ENCODE data around the gene RRM2. TPM values are rescaled to one million over a fixed set of nuclear protein-coding genes. Genes with fewer than 3 reads are reported as not detected.
A peak's percentile ranks its signal among the peaks of the same experiment; 100 is the strongest.

RRM2 gene
- total RNA-seq, 1 donor from 2014 or later = 1.8 TPM

DNA sequence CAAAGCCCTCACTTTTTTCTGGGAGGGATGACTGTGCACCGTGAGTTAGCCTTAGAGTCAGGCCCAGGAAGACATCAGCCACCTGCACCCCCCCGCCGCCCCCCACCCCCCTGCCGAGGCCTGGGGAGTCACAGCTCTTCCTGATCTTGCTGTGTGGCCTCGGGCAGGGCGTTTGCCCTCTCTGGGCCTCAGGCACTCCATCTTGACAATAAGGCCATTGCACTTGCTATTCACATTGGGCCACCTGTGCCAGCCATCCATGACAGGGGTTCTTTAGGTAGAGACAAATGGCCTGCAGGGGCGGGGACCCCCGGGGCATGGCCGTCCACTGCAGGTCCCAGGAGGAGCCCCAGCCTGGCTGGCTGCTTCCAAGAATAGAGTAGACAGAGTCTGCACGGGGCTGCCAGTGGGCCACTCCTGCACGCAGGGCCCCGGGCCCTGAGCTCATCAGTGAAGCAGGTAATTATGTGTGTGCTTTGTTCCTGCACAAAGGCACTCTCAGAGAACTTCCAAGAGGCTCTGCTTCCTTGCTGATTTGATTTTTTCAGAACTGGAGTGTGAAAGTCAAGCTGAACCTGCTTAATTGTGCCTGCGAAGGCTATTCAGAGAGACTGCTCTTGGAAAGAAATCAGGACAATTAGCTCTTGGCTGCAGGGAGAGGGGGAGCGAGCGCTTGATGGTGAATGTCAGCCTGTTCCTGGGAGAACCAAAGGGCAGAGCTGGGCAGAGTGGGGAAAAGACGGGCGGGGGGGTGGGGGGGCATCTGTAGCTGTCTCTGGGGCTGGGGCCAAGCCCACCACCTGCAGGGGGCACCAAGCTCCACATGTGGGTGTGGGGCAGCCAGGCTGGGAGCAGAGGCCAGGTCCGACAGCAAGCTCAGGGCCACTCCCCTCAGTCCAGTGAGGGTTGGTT, 40.3 kb downstream of the RRM2 start:
- Histone ChIP-seq H3K27me3 (ENCODE audit: control insufficient read depth, insufficient read depth, low read length) (no peaks in the 10 kb centered on the region), H3K36me3 (ENCODE audit: control insufficient read depth, insufficient read depth, low read length) (no peaks in the 10 kb centered on the region), H3K4me3 (ENCODE audit: low read depth, low read length) (no peak overlapping the region)
- FAIRE-seq (no peak), DNase-seq (ENCODE audit: low read depth) (no peak)
- TF ChIP-seq, protein P1, sequence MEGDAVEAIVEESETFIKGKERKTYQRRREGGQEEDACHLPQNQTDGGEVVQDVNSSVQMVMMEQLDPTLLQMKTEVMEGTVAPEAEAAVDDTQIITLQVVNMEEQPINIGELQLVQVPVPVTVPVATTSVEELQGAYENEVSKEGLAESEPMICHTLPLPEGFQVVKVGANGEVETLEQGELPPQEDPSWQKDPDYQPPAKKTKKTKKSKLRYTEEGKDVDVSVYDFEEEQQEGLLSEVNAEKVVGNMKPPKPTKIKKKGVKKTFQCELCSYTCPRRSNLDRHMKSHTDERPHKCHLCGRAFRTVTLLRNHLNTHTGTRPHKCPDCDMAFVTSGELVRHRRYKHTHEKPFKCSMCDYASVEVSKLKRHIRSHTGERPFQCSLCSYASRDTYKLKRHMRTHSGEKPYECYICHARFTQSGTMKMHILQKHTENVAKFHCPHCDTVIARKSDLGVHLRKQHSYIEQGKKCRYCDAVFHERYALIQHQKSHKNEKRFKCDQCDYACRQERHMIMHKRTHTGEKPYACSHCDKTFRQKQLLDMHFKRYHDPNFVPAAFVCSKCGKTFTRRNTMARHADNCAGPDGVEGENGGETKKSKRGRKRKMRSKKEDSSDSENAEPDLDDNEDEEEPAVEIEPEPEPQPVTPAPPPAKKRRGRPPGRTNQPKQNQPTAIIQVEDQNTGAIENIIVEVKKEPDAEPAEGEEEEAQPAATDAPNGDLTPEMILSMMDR (IDR thresholded peaks at IDR 0.05; ENCODE audit: insufficient read depth, low read length, severe bottlenecking) = peak; percentile 2

DNA sequence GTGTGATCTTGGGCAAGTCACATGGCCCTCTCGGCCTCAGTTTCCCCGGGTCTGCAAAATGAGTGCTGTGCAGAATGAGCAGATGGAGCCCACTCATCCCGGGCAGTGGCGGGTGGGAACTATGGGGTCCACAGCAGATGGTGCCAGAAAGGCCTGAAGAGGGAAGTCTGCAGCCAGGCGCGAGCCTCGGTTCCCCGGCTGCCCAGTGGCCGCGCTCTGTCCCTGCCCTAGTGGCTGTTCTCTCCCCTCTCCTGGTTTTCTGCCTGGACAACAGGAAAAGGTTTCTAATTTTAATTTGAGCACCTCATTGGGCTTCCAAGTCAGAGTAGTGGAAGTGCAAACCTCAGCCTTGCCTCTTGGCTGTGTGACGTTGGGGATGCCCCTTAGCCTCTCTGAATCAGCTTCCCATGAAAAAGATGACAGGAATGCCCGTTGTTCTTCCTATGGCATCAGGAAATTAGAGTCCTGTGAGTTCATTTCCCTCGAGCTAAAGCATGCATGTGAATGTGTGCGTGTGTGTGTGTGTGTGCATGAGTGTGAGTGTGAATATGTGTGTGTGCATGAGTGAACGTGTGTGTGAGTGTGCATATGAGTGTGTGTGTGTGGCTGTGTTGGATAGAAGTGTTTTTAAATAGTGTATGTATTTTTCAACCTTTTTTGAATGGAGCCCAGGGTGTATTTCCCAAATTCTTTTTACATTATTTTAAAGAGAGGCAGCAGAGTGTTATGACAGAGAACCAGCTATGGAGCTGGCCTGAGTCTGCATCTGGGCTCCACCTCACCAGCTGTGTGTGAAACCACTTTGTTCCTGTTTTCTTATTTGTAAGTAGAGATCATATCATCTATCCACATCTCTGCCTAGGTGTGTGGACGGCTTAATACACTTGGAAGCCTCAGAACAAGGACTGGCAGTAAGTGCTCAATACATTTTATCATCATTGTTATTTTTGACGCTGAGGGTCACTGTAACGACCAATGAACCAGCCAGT, 41.3 kb downstream of the RRM2 start:
- H3K4me3 ChIP-seq (ENCODE audit: low read depth, low read length) = no peak overlapping the region
- no peaks in the 10 kb centered on the region for H3K36me3 ChIP-seq (ENCODE audit: control insufficient read depth, insufficient read depth, low read length)
- no peaks in the 10 kb centered on the region for H3K27me3 ChIP-seq (ENCODE audit: control insufficient read depth, insufficient read depth, low read length)
- FAIRE-seq (no peak), DNase-seq (ENCODE audit: low read depth) (peak; percentile 22)
- TF ChIP-seq, protein P1 (IDR thresholded peaks at IDR 0.05; ENCODE audit: insufficient read depth, low read length, severe bottlenecking) = no peak

DNA sequence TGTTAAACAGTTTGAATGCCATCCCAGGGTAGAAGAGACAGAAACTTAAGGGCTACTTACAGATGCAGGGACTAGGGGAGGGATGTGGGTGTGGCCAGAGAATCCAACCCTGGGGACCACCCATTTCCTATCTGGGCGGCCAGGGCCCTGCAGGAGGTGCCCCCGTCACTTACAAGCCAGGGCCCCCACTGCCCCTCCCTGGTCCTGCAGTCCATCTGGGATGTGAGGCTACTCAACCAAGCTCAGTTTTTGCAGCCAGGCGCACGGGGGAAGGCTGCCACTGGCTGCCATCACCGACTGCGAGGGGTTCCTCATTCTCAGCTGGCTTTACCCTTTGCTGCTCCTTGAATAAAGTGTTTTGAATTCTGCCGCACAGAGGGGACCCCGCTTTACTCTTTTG, 42.1 kb downstream of the RRM2 start:
- H3K27me3 ChIP-seq (ENCODE audit: control insufficient read depth, insufficient read depth, low read length) = no peaks in the 10 kb centered on the region
- TF ChIP-seq, protein P1 (IDR thresholded peaks at IDR 0.05; ENCODE audit: insufficient read depth, low read length, severe bottlenecking) = no peak
- DNase-seq (ENCODE audit: low read depth) = no peak
- no peak overlapping the region for H3K4me3 ChIP-seq (ENCODE audit: low read depth, low read length)
- no peaks in the 10 kb centered on the region for H3K36me3 ChIP-seq (ENCODE audit: control insufficient read depth, insufficient read depth, low read length)
- FAIRE-seq = no peak

DNA sequence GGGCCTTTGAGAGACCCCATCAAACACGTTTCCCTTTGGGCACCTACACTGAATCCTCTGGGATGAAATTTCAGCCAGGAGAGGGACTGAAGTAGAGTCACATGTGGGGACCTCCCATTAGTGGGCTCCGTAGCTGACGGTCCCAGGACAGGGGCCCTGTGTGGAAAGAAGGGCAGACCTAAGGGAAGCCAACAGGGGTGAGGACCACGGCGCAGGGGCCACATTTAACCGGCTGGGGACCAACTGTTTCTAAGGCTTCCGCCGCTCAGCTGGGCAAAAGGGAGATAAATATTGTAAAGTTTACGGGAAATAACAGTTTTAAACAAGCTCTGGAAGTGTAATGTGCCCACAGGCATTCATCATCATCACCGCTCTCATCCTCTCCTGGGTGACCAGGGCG, 42.7 kb downstream of the RRM2 start:
- Histone ChIP-seq H3K36me3 (ENCODE audit: control insufficient read depth, insufficient read depth, low read length) (no peaks in the 10 kb centered on the region), H3K27me3 (ENCODE audit: control insufficient read depth, insufficient read depth, low read length) (no peaks in the 10 kb centered on the region), H3K4me3 (ENCODE audit: low read depth, low read length) (no peak overlapping the region)
- FAIRE-seq = peak; percentile 68
- DNase-seq (ENCODE audit: low read depth) = no peak
- TF ChIP-seq, protein P1 (IDR thresholded peaks at IDR 0.05; ENCODE audit: insufficient read depth, low read length, severe bottlenecking) = no peak

DNA sequence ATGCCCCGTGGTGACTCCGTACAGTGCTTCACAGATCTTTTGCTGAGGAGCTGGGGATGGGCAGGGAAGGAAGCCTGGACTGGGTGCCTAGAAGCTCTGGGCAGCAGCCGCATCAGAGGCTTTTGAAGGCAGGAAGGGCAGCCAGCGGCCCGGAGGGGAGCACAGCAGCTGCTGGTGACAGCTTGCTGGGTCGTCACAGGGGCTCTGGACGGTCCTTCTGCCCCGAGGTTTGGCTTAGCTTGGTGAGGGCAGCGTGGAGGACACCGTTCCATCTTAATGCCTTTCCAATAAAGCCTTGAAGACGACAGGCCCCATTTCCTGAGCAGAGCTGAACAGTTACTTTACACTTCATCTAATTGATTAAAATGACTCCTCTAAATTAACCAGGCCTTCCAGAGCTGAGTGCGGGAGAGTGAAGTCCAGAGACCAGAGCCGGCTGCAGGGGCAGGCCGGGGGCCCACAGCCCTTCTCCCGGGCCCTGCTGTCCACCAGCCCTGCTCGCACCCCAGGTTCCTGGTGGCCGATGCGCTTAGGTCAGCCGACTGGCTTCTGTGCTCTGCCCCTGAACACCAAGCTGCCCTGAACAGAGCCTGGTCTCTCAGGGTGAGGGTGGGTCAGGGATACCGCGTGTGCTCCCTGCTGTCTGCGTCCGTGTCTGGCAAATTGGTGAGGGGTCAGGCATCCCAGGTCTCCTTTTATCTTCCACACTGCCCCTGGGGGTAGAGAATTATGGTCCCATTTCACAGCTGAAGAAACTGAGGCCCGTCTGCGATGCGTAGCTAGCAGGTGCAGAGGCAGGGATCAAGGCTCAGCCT, 43.5 kb downstream of the RRM2 start:
- Histone ChIP-seq H3K4me3 (ENCODE audit: low read depth, low read length) (no peak overlapping the region), H3K36me3 (ENCODE audit: control insufficient read depth, insufficient read depth, low read length) (no peaks in the 10 kb centered on the region), H3K27me3 (ENCODE audit: control insufficient read depth, insufficient read depth, low read length) (no peaks in the 10 kb centered on the region)
- FAIRE-seq (no peak), DNase-seq (ENCODE audit: low read depth) (no peak)
- TF ChIP-seq, protein P1 (IDR thresholded peaks at IDR 0.05; ENCODE audit: insufficient read depth, low read length, severe bottlenecking) = no peak
